HepG2 (cell line): ENCODE results near the gene SENP6. TPM values are rescaled to one million over a fixed set of nuclear protein-coding genes. Genes with fewer than 3 reads are reported as not detected.
A peak's percentile ranks its signal among the peaks of the same experiment; 100 is the strongest.

ENCODE experiments used
- BCL6 ChIP-seq: IDR thresholded peaks from 2 replicates; pipeline ENCODE4 v1.6.1; 2016; ENCODE audit warnings: missing genetic modification reagents, missing compliant biosample characterization
- NR2F6 ChIP-seq, 2 experiments: IDR thresholded peaks; 2 replicates each; pipeline ENCODE4 v1.6.1; 2016; ENCODE audit warnings: antibody characterized with exemption in 1 of 2, mild to moderate bottlenecking in 1 of 2
- PRDM15 ChIP-seq: sonication (generic); formaldehyde crosslinking; IDR thresholded peaks from 2 replicates; pipeline ENCODE4 v1.4.0; 2020; ENCODE audit warnings: missing genetic modification reagents
- ZNF235 ChIP-seq: sonication (generic); formaldehyde crosslinking; IDR thresholded peaks from 2 replicates; pipeline ENCODE4 v1.8.1; 2023; ENCODE audit warnings: mild to moderate bottlenecking, missing genetic modification reagents, borderline replicate concordance
- ZNF383 ChIP-seq: sonication (generic); formaldehyde crosslinking; IDR thresholded peaks from 2 replicates; pipeline ENCODE4 v1.4.0; 2020; ENCODE audit warnings: missing genetic modification reagents, mild to moderate bottlenecking, borderline replicate concordance
- ZNF646 ChIP-seq: sonication (generic); formaldehyde crosslinking; IDR thresholded peaks from 2 replicates; pipeline ENCODE4 v1.9.0; 2021; ENCODE audit warnings: mild to moderate bottlenecking, missing genetic modification reagents
- ZSCAN9 ChIP-seq: IDR thresholded peaks from 2 replicates; pipeline ENCODE4 v1.6.1; 2016; ENCODE audit warnings: borderline replicate concordance
- ZXDC ChIP-seq: sonication (generic); formaldehyde crosslinking; IDR thresholded peaks from 2 replicates; pipeline ENCODE4 v1.5.0; 2020; ENCODE audit warnings: mild to moderate bottlenecking, missing genetic modification reagents
- polyA plus RNA-seq, 8 experiments: library from polyadenylated mRNA; depleted of rRNA in 3 of 8; stranded (reverse) in 7 of 8; unstranded in 1 of 8; fragments of >200 nt; fragmentation: Illumina TruSeq in 4 of 8; extraction: Trizol in 4 of 8; gene quantifications; 2 replicates each; pipeline versions ENCODE4 v1.2.1 to v1.2.3, GENCODE V29; 2011 to 2016; ENCODE audit warnings: low read depth in 4 of 8, missing spikeins in 1 of 8, mixed read lengths in 1 of 8; ENCODE audit not compliant: insufficient read depth in 1 of 8
- total RNA-seq, 5 experiments: library from RNA; depleted of rRNA; stranded (reverse); fragments of >200 nt; fragmentation: Illumina TruSeq; extraction: Trizol; gene quantifications; 2 replicates each; pipeline ENCODE4 v1.2.3, GENCODE V29; 2016; ENCODE audit warnings: low read depth in 1 of 5

Gene SENP6
- total and polyA plus RNA-seq, 2 of the 13 experiments (the other 11 are each of a cell fraction or from before 2014, with no cell fraction given): 21.9 to 50.1 TPM

GRCh38 chr6:75601304-75602245, at the start of gene SENP6 (continued):
- TF ChIP-seq ZNF646 (CRISPR knock-in tag) (no peak), PRDM15 (CRISPR knock-in tag) (0 out of 2 replicates have a peak, but pooled peaks have one; percentile 55), ZNF235 (CRISPR knock-in tag) (no peak), ZXDC (CRISPR knock-in tag) (peak; percentile 61; the same call in 1 of the 2 replicates), ZSCAN9 (no peak; the same call in 1 of the 2 replicates), BCL6 (peak; percentile 38), NR2F6 (IDR thresholded peaks at IDR 0.05) (no peak), NR2F6 (CRISPR knock-in tag; IDR thresholded peaks at IDR 0.05) (no peak), ZNF383 (CRISPR knock-in tag) (no peak)
